ENCODE measurements around the gene TMEM143.

Gene TMEM143

GRCh38 chr19:48401287-48401686 is 37.5 kb upstream of the TMEM143 start:
- Histone ChIP-seq H3K79me2 (ENCODE audit: low read length) (no peaks in the 10 kb centered on the region), H3K27ac (ENCODE audit: low read length) (no peak overlapping the region)

GRCh38 chr19:48400018-48400742 is 36.4 kb upstream of the TMEM143 start:
- Histone ChIP-seq H3K4me2 (ENCODE audit: low read length) (peak overlapping the region; percentile 11; the same call in 1 of the 2 replicates), H3K27me3 (ENCODE audit: low read depth, low read length) (peaks cover 29% of the 10 kb centered on the region), H3K9ac (ENCODE audit: low read length) (no peak overlapping the region), H2AFZ (ENCODE audit: low read depth, low read length) (no peak overlapping the region), H3K27ac (ENCODE audit: low read length) (no peak overlapping the region), H3K4me1 (ENCODE audit: low read length) (peaks cover 21% of the 10 kb centered on the region; the same call in 1 of the 2 replicates), H3K4me3 (ENCODE audit: low read length) (no peak overlapping the region), H3K79me2 (ENCODE audit: low read length) (no peaks in the 10 kb centered on the region), H4K20me1 (ENCODE audit: insufficient read depth, low read length) (no peaks in the 10 kb centered on the region), H3K9me3 (ENCODE audit: insufficient read depth, low read length) (no peaks in the 10 kb centered on the region), H3K36me3 (replicated peaks; ENCODE audit: low read depth, low read length) (no peaks in the 10 kb centered on the region)
- TF ChIP-seq EZH2phosphoT487 (IDR thresholded peaks at IDR 0.05; ENCODE audit: low read depth), result no peak

More at GRCh38 chr19:48401287-48401686, 37.5 kb upstream of the TMEM143 start:
- H3K9me3 ChIP-seq (ENCODE audit: insufficient read depth, low read length), result no peaks in the 10 kb centered on the region
- no peaks in the 10 kb centered on the region for H4K20me1 ChIP-seq (ENCODE audit: insufficient read depth, low read length)
- H3K4me3 ChIP-seq (ENCODE audit: low read length), result no peak overlapping the region
- H3K9ac ChIP-seq (ENCODE audit: low read length), result no peak overlapping the region
- no peak overlapping the region for H2AFZ ChIP-seq (ENCODE audit: low read depth, low read length)
- no peaks in the 10 kb centered on the region for H3K36me3 ChIP-seq (replicated peaks; ENCODE audit: low read depth, low read length)
- TF ChIP-seq EZH2phosphoT487 (IDR thresholded peaks at IDR 0.05; ENCODE audit: low read depth) (no peak), CTCF (IDR thresholded peaks at IDR 0.05; ENCODE audit: low read depth, low read length) (no peak)
- peaks cover 18% of the 10 kb centered on the region for H3K27me3 ChIP-seq (ENCODE audit: low read depth, low read length)
- H3K4me1 ChIP-seq (ENCODE audit: low read length), result peaks cover 19% of the 10 kb centered on the region
- H3K4me2 ChIP-seq (ENCODE audit: low read length), result no peak overlapping the region

GRCh38 chr19:48398375-48399235 is 34.9 kb upstream of the TMEM143 start:
- no peak for TF ChIP-seq EZH2phosphoT487 (IDR thresholded peaks at IDR 0.05; ENCODE audit: low read depth)
- TF ChIP-seq CTCF (IDR thresholded peaks at IDR 0.05; ENCODE audit: low read depth, low read length), result no peak
- no peak overlapping the region for H3K4me2 ChIP-seq (ENCODE audit: low read length)
- no peaks in the 10 kb centered on the region for H3K9me3 ChIP-seq (ENCODE audit: insufficient read depth, low read length)
- no peak overlapping the region for H3K27ac ChIP-seq (ENCODE audit: low read length)
- H4K20me1 ChIP-seq (ENCODE audit: insufficient read depth, low read length), result no peaks in the 10 kb centered on the region
- no peaks in the 10 kb centered on the region for H3K36me3 ChIP-seq (replicated peaks; ENCODE audit: low read depth, low read length)
- H3K4me1 ChIP-seq (ENCODE audit: low read length), result peaks cover 32% of the 10 kb centered on the region
- no peaks in the 10 kb centered on the region for H3K79me2 ChIP-seq (ENCODE audit: low read length)
- peaks cover 43% of the 10 kb centered on the region for H3K27me3 ChIP-seq (ENCODE audit: low read depth, low read length)
- H2AFZ ChIP-seq (ENCODE audit: low read depth, low read length), result no peak overlapping the region
- H3K9ac ChIP-seq (ENCODE audit: low read length), result no peak overlapping the region
- no peak overlapping the region for H3K4me3 ChIP-seq (ENCODE audit: low read length)

GRCh38 chr19:48398102-48398374 is 34.3 kb upstream of the TMEM143 start:
- Histone ChIP-seq H2AFZ (ENCODE audit: low read depth, low read length) (no peak overlapping the region), H3K36me3 (replicated peaks; ENCODE audit: low read depth, low read length) (no peaks in the 10 kb centered on the region), H3K9ac (ENCODE audit: low read length) (no peak overlapping the region), H4K20me1 (ENCODE audit: insufficient read depth, low read length) (no peaks in the 10 kb centered on the region), H3K27me3 (ENCODE audit: low read depth, low read length) (peaks cover 44% of the 10 kb centered on the region), H3K4me1 (ENCODE audit: low read length) (peaks cover 29% of the 10 kb centered on the region), H3K4me3 (ENCODE audit: low read length) (no peak overlapping the region), H3K9me3 (ENCODE audit: insufficient read depth, low read length) (no peaks in the 10 kb centered on the region), H3K27ac (ENCODE audit: low read length) (no peak overlapping the region), H3K4me2 (ENCODE audit: low read length) (no peak overlapping the region), H3K79me2 (ENCODE audit: low read length) (no peaks in the 10 kb centered on the region)
- TF ChIP-seq CTCF (IDR thresholded peaks at IDR 0.05; ENCODE audit: low read depth, low read length) (no peak), EZH2phosphoT487 (IDR thresholded peaks at IDR 0.05; ENCODE audit: low read depth) (no peak)

All from OCI-LY3 (cell line).